Measurements from ENCODE around the gene CTNND2. TPM values are rescaled to one million over a fixed set of nuclear protein-coding genes. Genes with fewer than 3 reads are reported as not detected.

The CTNND2 gene
- total RNA-seq, 4 donors from 2014 or later = 8.3 TPM; not detected in 3

- TF ChIP-seq CTCF (IDR thresholded peaks at IDR 0.05; ENCODE audit: low read depth) = no peak
Observed at GRCh38 chr5:11386398-11386797, 517.8 kb downstream of the CTNND2 start.

DNA sequence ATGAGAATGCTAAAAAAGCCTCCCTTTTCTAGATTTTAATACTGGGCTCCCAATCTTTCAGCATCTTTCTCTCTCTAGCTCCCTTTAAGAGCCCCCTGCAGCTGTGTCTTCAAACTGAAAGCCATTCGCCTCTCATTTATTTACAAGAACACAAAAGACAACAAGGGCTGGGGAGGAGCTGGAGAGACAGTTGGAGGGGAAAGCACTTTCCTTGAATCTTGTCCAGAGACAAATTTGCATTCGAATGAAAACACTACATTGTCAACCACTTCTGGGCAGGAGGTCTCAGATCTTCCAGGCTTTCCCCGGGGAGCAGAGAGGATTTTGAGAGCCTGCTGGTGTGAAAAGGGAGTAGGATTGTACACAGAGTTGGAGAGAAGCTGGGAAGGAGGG lies 518.3 kb downstream of the CTNND2 start:
- TF ChIP-seq CTCF (IDR thresholded peaks at IDR 0.05; ENCODE audit: low read depth) = no peak

GRCh38 chr5:11385251-11385900 lies 518.9 kb downstream of the CTNND2 start:
- TF ChIP-seq CTCF (IDR thresholded peaks at IDR 0.05; ENCODE audit: low read depth) = no peak

GRCh38 chr5:11384441-11385250 lies 519.6 kb downstream of the CTNND2 start:
- TF ChIP-seq CTCF (IDR thresholded peaks at IDR 0.05; ENCODE audit: low read depth) = no peak

- no peak for TF ChIP-seq CTCF (IDR thresholded peaks at IDR 0.05; ENCODE audit: low read depth)
Observed at GRCh38 chr5:11383506-11384095, 520.6 kb downstream of the CTNND2 start.

- no peak for TF ChIP-seq CTCF (IDR thresholded peaks at IDR 0.05; ENCODE audit: low read depth)
Observed at GRCh38 chr5:11378461-11378860, 525.8 kb downstream of the CTNND2 start.

GRCh38 chr5:11377896-11378295 lies 526.4 kb downstream of the CTNND2 start:
- no peak for TF ChIP-seq CTCF (IDR thresholded peaks at IDR 0.05; ENCODE audit: low read depth)

All from subcutaneous adipose tissue (tissue), 4 donors.